ENCODE data around the gene ETV1.

DNA sequence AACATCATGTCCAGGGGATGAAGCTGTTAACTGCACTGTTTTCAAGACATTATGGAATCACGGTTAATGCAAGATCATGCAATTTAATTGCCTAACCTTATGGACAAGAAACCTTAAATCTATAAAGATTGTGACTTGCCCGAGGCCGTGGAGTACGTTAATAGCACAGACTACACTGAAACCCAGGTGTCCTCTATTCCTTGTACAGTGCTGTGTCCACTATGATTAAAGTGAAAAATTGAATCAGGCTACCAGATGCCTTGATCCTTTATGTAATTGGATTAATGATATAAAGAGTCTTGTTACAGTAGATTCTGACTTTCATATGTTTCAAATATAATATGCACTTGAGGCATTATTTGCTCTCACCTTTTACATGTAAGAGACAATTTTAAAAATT lies 33.9 kb upstream of the ETV1 start:
- TF ChIP-seq YY1 (IDR thresholded peaks at IDR 0.05; ENCODE audit: insufficient read depth, insufficient read length), result no peak
- no peak for TF ChIP-seq ZNF274 (IDR thresholded peaks at IDR 0.05; ENCODE audit: low read depth, low read length)
- no peak for TF ChIP-seq SUZ12 (IDR thresholded peaks at IDR 0.05; ENCODE audit: extremely low read depth, insufficient read depth, insufficient read length)

Data from NT2/D1 (cell line).